Ovary (tissue), 9 donors: ENCODE measurements around the gene HPS3. TPM values are rescaled to one million over a fixed set of nuclear protein-coding genes. Genes with fewer than 3 reads are reported as not detected.

Experiments used
- DNase-seq, 5 donors: peaks; one replicate each; pipeline ENCODE4 v3.0.0-alpha.2; 2019 to 2020
- H3K27ac ChIP-seq, 2 donors: fragments of 200-600 bp; one replicate each; pipeline versions ENCODE4 v1.5.1 to v1.8.0; 2019 to 2022
- H3K27me3 ChIP-seq: fragments of 200-600 bp; one replicate; pipeline ENCODE4 v1.8.0; 2022
- H3K36me3 ChIP-seq: fragments of 200-600 bp; sonication (generic); one replicate; pipeline ENCODE4 v1.5.1; 2019
- H3K4me1 ChIP-seq: one replicate; pipeline ENCODE4 v1.8.1; 2013; ENCODE audit warnings: mild to moderate bottlenecking, moderate library complexity; ENCODE audit not compliant: insufficient read depth
- H3K4me3 ChIP-seq: fragments of 200-600 bp; sonication (generic); one replicate; pipeline ENCODE4 v1.5.1; 2017
- H3K9me3 ChIP-seq, 2 donors: fragments of 200-600 bp in 1 of 2; sonication (generic) in 1 of 2; one replicate each; pipeline versions ENCODE4 v1.5.1 to v1.8.1; 2013 to 2019; ENCODE audit warnings: mild to moderate bottlenecking in 1 of 2, moderate library complexity in 1 of 2
- CTCF ChIP-seq, 3 donors: fragments of 450-650 bp in 2 of 3; fragments of 200-600 bp in 1 of 3; IDR thresholded peaks; one replicate each; pipeline versions ENCODE4 v1.5.1 to v1.8.0; 2016 to 2022; ENCODE audit warnings: antibody characterized with exemption in 3 of 3, mild to moderate bottlenecking in 1 of 3
- EP300 ChIP-seq: sonication (generic); formaldehyde crosslinking; IDR thresholded peaks from one replicate; pipeline ENCODE4 v1.6.1; 2017; ENCODE audit warnings: antibody characterized with exemption
- POLR2A ChIP-seq: fragments of 450-650 bp; IDR thresholded peaks from one replicate; pipeline ENCODE4 v1.6.1; 2017; ENCODE audit warnings: antibody characterized with exemption, mild to moderate bottlenecking, moderate library complexity
- WGBS, 3 donors: extraction: QIAGEN DNeasy Blood & Tissue Kit in 1 of 3; methylation state at CpG; one replicate each; pipeline versions ENCODE4 v1.1.5 to v1.1.7; 2013 to 2017; 5-methylcytosine and 5-hydroxymethylcytosine counted together
- intact Hi-C, 4 donors: fragments of 100-400 bp; cut with DNase I; formaldehyde crosslinking; loops; one replicate each; pipeline versions ENCODE4 v1.11.0 to v1.15.1; 2022 to 2023
- polyA plus RNA-seq, 2 donors: library from polyadenylated mRNA; stranded (reverse); fragments of 200-250 nt in 1 of 2; fragments of 350-450 nt in 1 of 2; fragmentation: Illumina TruSeq in 1 of 2; extraction: RNeasy Lipid Tissue Mini Kit (QIAGEN cat#74804) in 1 of 2; gene quantifications; one replicate each; pipeline ENCODE4 v1.2.3, GENCODE V29; 2013 to 2014
- total RNA-seq, 7 donors: library from RNA; depleted of rRNA in 2 of 7; stranded (reverse); fragments of >200 nt in 2 of 7; fragmentation: NEBNext Ultra II Directional in 3 of 7; extraction: Animal tissue kit (Norgen Biotek cat#: 25700) in 3 of 7; gene quantifications; one replicate each; pipeline versions ENCODE4 v1.1.0 to v1.2.4, GENCODE V29; 2016 to 2023
- donor health status: DM: no; HTN: no; CAD: no; lungs with moderate emphysema.
- donor health status: DM: no; HTN: no; CAD: no.
- donor health status: Bipolar disorder and iron deficiency.
- donor health status: DM: yes; HTN: yes; CAD: no.
- donor health status: DM: no; HTN: no; CAD: no.
- donor health status: DM: yes; HTN: yes; CAD: no.

The HPS3 gene
- total and polyA plus RNA-seq, 9 donors = 11.4 to 25.2 (median 17.5) TPM

DNA sequence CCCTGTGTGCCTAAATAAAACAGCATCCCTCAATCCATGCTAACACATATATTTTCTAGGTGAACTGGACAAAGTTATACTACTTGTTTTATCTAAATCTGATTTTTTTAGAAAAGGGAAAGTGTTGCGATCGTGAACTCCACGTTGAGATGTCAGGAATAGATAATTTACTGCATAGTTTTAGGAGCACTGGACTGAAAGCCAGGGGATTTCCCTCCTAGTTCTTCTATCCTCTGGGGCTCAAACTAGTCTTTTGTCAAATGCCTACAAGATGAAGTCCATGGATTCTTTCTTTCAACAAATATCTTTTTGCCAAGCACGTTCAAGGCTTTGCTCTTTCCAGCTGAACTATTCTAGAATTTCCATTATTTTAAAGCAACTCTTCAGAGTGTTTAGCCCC is 617 bp upstream of the HPS3 start:
- Histone ChIP-seq H3K4me1 (peaks cover 2% of the 10 kb centered on the region), H3K9me3 (no peaks in the 10 kb centered on the region), H3K27ac (peak overlapping the region in 1 of 2 donors; percentile 86), H3K36me3 (no peaks in the 10 kb centered on the region), H3K27me3 (no peaks in the 10 kb centered on the region), H3K4me3 (peak overlapping the region; percentile 83)
- WGBS, 3 donors = 2 to 4% (median 3%) methylated on average over 4 of the region's 4 CpGs
- TF ChIP-seq EP300 (no peak), POLR2A (no peak)
- intact Hi-C loops = loop anchor here (5.0 to 10.0 kb wide), 6 partner anchors 143 to 586 kb away; partner anchors contain the start of gene TM4SF4 (in 1 of the 4)
- no peak for DNase-seq

DNA sequence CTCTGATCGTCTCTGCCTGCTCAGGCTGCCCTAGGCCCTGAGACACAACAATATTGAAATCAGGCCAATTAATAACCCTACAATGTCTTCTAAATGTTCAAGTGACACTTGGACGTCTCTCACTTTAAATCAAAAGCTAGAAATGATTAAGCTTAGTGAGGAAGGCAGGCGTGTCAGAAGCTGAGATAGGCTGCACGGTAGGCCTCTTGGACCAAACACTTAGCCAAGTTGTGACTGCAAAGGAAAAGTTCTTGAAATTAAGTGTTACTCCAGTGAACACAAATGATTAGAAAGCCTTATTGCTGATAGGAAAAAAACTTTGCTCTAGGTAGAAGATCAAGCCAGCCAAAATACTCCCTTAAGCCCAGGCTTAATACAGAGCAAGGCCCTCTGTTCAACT is 2.2 kb downstream of the HPS3 start:
- no peaks in the 10 kb centered on the region for H3K27me3 ChIP-seq
- no peak for DNase-seq
- intact Hi-C loops = no loop called here
- H3K4me1 ChIP-seq = peaks cover 8% of the 10 kb centered on the region
- TF ChIP-seq POLR2A (no peak), EP300 (no peak), CTCF (IDR thresholded peaks at IDR 0.05) (no peak)
- WGBS, 3 donors = 38 to 50% (median 38%) methylated on average over 4 of the region's 4 CpGs
- no peak overlapping the region for H3K4me3 ChIP-seq
- H3K9me3 ChIP-seq = no peaks in the 10 kb centered on the region
- no peaks in the 10 kb centered on the region for H3K36me3 ChIP-seq
- H3K27ac ChIP-seq = peak overlapping the region; percentile 1 to 5

DNA sequence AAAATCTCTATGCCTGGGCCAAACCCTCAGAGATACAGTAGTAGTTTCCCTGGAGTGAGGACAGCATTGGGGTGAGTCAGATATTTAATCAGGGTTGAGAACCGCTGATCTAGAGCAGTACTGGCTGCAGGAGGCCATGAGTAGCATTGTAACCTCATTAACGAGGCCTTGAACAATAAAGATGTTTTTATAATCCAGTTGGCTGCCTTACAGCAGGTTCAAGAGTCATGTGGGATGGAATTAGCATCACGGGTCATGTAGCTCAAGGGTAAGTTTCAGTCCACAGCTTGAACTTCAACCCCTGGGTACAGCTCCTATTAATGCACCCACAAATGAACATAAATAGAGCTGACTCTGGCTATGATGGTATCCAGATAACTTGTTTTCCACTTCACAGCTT is 5.1 kb downstream of the HPS3 start:
- H3K27ac ChIP-seq = no peak overlapping the region
- H3K4me1 ChIP-seq = peaks cover 8% of the 10 kb centered on the region
- DNase-seq = no peak
- no peaks in the 10 kb centered on the region for H3K36me3 ChIP-seq
- TF ChIP-seq POLR2A (no peak), CTCF (IDR thresholded peaks at IDR 0.05) (no peak), EP300 (no peak)
- no peak overlapping the region for H3K4me3 ChIP-seq
- H3K9me3 ChIP-seq = no peaks in the 10 kb centered on the region
- whole genome bisulfite sequencing, 3 donors = 29 to 32% (median 29%) methylated on average over 3 of the region's 3 CpGs
- intact Hi-C loops = no loop called here
- H3K27me3 ChIP-seq = no peaks in the 10 kb centered on the region

- TF ChIP-seq CTCF (IDR thresholded peaks at IDR 0.05) (no peak), EP300 (no peak)
- H3K4me1 ChIP-seq = no peaks in the 10 kb centered on the region
- no peaks in the 10 kb centered on the region for H3K9me3 ChIP-seq
- H3K36me3 ChIP-seq = no peaks in the 10 kb centered on the region
- 84 to 86% (median 86%) methylated on average over 4 of the region's 4 CpGs for WGBS, 3 donors
- intact Hi-C loops = no loop called here
- no peaks in the 10 kb centered on the region for H3K27me3 ChIP-seq
- H3K4me3 ChIP-seq = no peak overlapping the region
- no peak overlapping the region for H3K27ac ChIP-seq
- no peak for DNase-seq
Measured at GRCh38 chr3:149142682-149143081, 13.2 kb downstream of the HPS3 start.

DNA sequence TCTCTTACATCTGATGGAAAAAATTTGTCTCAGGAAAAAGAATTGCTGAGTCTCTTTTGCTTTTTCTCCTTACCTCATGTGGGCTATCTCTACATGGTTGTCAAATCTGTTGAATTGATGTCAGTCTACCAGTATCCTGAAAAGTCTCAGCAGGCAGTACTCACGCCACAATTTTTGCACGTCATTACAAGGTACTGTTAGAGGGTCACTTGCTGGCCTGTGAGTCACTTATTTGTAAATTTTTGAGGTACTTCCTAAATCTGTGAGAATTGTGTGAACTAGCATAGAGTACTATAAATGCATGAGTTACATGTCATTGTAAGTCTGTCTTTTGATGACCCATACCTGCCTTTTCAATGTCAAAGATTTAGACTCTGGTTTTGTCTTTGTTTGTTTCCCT is 15.9 kb downstream of the HPS3 start:
- WGBS, 3 donors = 77 to 84% (median 81%) methylated on average over 2 of the region's 2 CpGs
- DNase-seq = no peak
- Histone ChIP-seq H3K27me3 (no peaks in the 10 kb centered on the region), H3K4me3 (no peak overlapping the region), H3K27ac (no peak overlapping the region), H3K4me1 (no peaks in the 10 kb centered on the region), H3K9me3 (no peaks in the 10 kb centered on the region), H3K36me3 (no peaks in the 10 kb centered on the region)
- TF ChIP-seq POLR2A (no peak), EP300 (no peak)
- intact Hi-C loops = no loop called here

DNA sequence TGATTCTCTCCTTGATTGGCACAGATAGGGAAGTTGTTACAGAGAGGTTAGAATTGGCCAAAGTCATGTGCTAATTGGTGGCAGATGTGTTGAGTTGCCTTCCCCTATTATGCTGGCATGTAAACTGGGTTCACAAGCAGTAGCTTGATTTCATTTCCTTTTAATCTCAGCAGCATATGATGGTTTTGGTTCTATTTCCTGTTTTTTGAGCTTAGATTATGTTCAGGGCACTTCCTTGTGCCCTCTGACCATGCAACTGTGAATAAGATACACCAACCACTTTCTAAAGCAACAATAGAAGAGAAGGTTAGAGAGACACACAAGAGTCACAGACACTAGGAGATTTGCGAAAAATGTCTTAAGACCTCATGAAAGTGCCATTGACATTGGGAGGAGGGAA is 16.5 kb downstream of the HPS3 start:
- Histone ChIP-seq H3K4me3 (no peak overlapping the region), H3K4me1 (no peaks in the 10 kb centered on the region), H3K9me3 (no peaks in the 10 kb centered on the region), H3K36me3 (no peaks in the 10 kb centered on the region), H3K27ac (no peak overlapping the region), H3K27me3 (no peaks in the 10 kb centered on the region)
- WGBS, 3 donors = 89 to 97% (median 94%) methylated on average over 1 of the region's 1 CpG
- DNase-seq = no peak
- TF ChIP-seq POLR2A (no peak), CTCF (IDR thresholded peaks at IDR 0.05) (no peak), EP300 (no peak)
- intact Hi-C loops = no loop called here
